Measurements from ENCODE around the gene SATB2. TPM values are rescaled to one million over a fixed set of nuclear protein-coding genes. Genes with fewer than 3 reads are reported as not detected.

Gene SATB2
- total RNA-seq, 1 donor from 2014 or later, result 1.6 TPM

DNA sequence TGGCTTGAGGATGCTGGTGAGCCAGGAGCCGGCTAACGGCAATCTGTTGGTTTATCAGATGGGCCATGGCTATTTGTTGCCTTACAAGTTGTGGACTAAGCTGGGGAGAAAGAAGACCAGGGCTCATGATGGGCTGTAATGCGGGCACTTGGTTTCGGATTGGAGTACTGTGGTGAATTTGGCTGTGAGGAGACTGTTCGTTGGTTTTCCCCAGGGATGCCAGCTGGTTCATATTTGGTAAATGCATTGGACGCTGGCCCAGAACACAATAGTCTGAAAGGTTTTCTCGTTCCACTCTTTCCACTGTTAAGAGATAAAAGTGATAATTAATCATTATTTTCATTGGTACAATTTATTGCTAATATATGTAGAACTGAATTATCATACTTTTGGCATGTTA lies 108.9 kb downstream of the SATB2 start:
- Histone ChIP-seq H3K36me3 (ENCODE audit: control insufficient read depth, insufficient read depth, low read length) (no peaks in the 10 kb centered on the region), H3K27me3 (ENCODE audit: control insufficient read depth, insufficient read depth, low read length) (no peaks in the 10 kb centered on the region), H3K4me3 (ENCODE audit: low read depth, low read length) (no peak overlapping the region)
- TF ChIP-seq, protein P1, sequence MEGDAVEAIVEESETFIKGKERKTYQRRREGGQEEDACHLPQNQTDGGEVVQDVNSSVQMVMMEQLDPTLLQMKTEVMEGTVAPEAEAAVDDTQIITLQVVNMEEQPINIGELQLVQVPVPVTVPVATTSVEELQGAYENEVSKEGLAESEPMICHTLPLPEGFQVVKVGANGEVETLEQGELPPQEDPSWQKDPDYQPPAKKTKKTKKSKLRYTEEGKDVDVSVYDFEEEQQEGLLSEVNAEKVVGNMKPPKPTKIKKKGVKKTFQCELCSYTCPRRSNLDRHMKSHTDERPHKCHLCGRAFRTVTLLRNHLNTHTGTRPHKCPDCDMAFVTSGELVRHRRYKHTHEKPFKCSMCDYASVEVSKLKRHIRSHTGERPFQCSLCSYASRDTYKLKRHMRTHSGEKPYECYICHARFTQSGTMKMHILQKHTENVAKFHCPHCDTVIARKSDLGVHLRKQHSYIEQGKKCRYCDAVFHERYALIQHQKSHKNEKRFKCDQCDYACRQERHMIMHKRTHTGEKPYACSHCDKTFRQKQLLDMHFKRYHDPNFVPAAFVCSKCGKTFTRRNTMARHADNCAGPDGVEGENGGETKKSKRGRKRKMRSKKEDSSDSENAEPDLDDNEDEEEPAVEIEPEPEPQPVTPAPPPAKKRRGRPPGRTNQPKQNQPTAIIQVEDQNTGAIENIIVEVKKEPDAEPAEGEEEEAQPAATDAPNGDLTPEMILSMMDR (IDR thresholded peaks at IDR 0.05; ENCODE audit: insufficient read depth, low read length, severe bottlenecking), result no peak
- FAIRE-seq, result no peak
- DNase-seq (ENCODE audit: low read depth), result no peak

GRCh38 chr2:199344012-199344411 lies 113.7 kb downstream of the SATB2 start:
- DNase-seq (ENCODE audit: low read depth), result no peak
- no peaks in the 10 kb centered on the region for H3K27me3 ChIP-seq (ENCODE audit: control insufficient read depth, insufficient read depth, low read length)

GRCh38 chr2:199342334-199342733 lies 115.4 kb downstream of the SATB2 start:
- no peak for DNase-seq (ENCODE audit: low read depth)
- H3K27me3 ChIP-seq (ENCODE audit: control insufficient read depth, insufficient read depth, low read length), result no peaks in the 10 kb centered on the region
- TF ChIP-seq, protein P1 (IDR thresholded peaks at IDR 0.05; ENCODE audit: insufficient read depth, low read length, severe bottlenecking), result no peak
- FAIRE-seq, result no peak
- H3K4me3 ChIP-seq (ENCODE audit: low read depth, low read length), result no peak overlapping the region
- no peaks in the 10 kb centered on the region for H3K36me3 ChIP-seq (ENCODE audit: control insufficient read depth, insufficient read depth, low read length)

More at GRCh38 chr2:199344012-199344411, 113.7 kb downstream of the SATB2 start:
- FAIRE-seq, result no peak
- Histone ChIP-seq H3K4me3 (ENCODE audit: low read depth, low read length) (no peak overlapping the region), H3K36me3 (ENCODE audit: control insufficient read depth, insufficient read depth, low read length) (no peaks in the 10 kb centered on the region)
- TF ChIP-seq, protein P1 (IDR thresholded peaks at IDR 0.05; ENCODE audit: insufficient read depth, low read length, severe bottlenecking), result no peak

- TF ChIP-seq, protein P1 (IDR thresholded peaks at IDR 0.05; ENCODE audit: insufficient read depth, low read length, severe bottlenecking), result no peak
- Histone ChIP-seq H3K36me3 (ENCODE audit: control insufficient read depth, insufficient read depth, low read length) (no peaks in the 10 kb centered on the region), H3K4me3 (ENCODE audit: low read depth, low read length) (no peak overlapping the region), H3K27me3 (ENCODE audit: control insufficient read depth, insufficient read depth, low read length) (no peaks in the 10 kb centered on the region)
- no peak for FAIRE-seq
- no peak for DNase-seq (ENCODE audit: low read depth)
Measured at GRCh38 chr2:199341123-199341522, 116.6 kb downstream of the SATB2 start.

DNA sequence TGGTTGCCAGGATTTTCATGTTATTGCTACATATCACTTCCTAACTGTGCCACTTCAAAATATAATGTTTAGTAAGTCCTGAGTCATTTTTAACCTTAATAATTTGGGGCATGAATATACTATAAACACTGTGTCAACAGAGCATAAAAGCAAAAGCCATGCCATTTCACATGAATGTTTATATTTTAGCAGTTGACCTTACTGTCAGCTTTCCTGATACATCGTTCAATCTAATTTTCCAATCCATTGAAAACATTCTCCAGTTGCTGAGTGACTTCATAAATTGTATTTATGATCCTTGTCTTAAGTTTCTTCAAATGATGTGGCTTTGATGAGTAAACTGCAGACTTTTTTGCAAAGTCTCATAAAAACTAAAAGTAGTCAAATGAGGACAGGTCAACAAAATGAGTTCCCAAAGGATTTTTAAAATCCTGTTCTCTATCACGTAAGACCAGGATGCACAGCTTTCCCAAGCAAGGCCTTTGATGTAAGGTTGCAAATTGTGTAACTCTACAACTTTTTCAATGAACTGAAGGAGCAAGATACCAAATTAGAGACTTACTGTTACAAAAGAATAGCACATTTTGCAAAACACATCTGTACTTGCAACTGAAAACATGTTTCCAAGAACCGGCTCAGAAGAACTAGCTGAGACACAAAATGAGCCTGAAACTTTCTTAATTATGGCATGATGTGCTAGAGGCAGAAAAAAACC lies 117.7 kb downstream of the SATB2 start:
- TF ChIP-seq, protein P1 (IDR thresholded peaks at IDR 0.05; ENCODE audit: insufficient read depth, low read length, severe bottlenecking), result no peak
- FAIRE-seq, result no peak
- Histone ChIP-seq H3K27me3 (ENCODE audit: control insufficient read depth, insufficient read depth, low read length) (no peaks in the 10 kb centered on the region), H3K4me3 (ENCODE audit: low read depth, low read length) (no peak overlapping the region), H3K36me3 (ENCODE audit: control insufficient read depth, insufficient read depth, low read length) (no peaks in the 10 kb centered on the region)
- no peak for DNase-seq (ENCODE audit: low read depth)

- no peaks in the 10 kb centered on the region for H3K27me3 ChIP-seq (ENCODE audit: control insufficient read depth, insufficient read depth, low read length)
- H3K36me3 ChIP-seq (ENCODE audit: control insufficient read depth, insufficient read depth, low read length), result no peaks in the 10 kb centered on the region
- FAIRE-seq (no peak), DNase-seq (ENCODE audit: low read depth) (no peak)
- H3K4me3 ChIP-seq (ENCODE audit: low read depth, low read length), result no peak overlapping the region
- TF ChIP-seq, protein P1 (IDR thresholded peaks at IDR 0.05; ENCODE audit: insufficient read depth, low read length, severe bottlenecking), result no peak
Measured at GRCh38 chr2:199336546-199336945, 121.2 kb downstream of the SATB2 start.
